PC-9 (cell line): ENCODE results near the gene COL8A2. TPM values are rescaled to one million over a fixed set of nuclear protein-coding genes. Genes with fewer than 3 reads are reported as not detected.

ENCODE experiments used
- BruUV-seq: library from RNA; stranded (reverse); fragments of 400-500 nt; replicated peaks from 2 replicates; lab custom pipeline; 2021; lab: Mats Ljungman, UMichigan
- CTCF ChIA-PET: fragments of 300-600 bp; sonication (Branson Sonifier 250); formaldehyde crosslinking; loops from one replicate; lab custom pipeline; 2022; ENCODE audit warnings: antibody characterized with exemption; lab: Charles Lee
- POLR2A ChIA-PET: fragments of 300-600 bp; sonication (Branson Sonifier 250); formaldehyde crosslinking; loops from one replicate; lab custom pipeline; 2022; ENCODE audit warnings: antibody characterized with exemption; ENCODE audit not compliant: unreplicated experiment; lab: Charles Lee
- DNase-seq, 2 experiments: peaks; one replicate each; pipeline versions ENCODE4 v3.0.0 to v3.0.0-alpha.2; 2015 to 2022; ENCODE audit warnings: mixed read lengths in 1 of 2
- H2AFZ ChIP-seq: fragments of 200-600 bp; sonication (generic); 2 replicates; pipeline ENCODE4 v1.8.1; 2017; ENCODE audit warnings: antibody characterized with exemption
- H3F3A ChIP-seq: fragments of 200-600 bp; sonication (generic); 2 replicates; pipeline ENCODE4 v1.8.1; 2017; ENCODE audit warnings: antibody characterized with exemption, mild to moderate bottlenecking, low read depth; ENCODE audit not compliant: insufficient read depth
- H3K27ac ChIP-seq: fragments of 200-600 bp; sonication (generic); 2 replicates; pipeline ENCODE4 v1.6.1; 2016; ENCODE audit warnings: mixed run types
- H3K27me3 ChIP-seq: fragments of 200-600 bp; sonication (generic); 2 replicates; pipeline ENCODE4 v1.6.1; 2016; ENCODE audit warnings: low read depth, mixed run types; ENCODE audit not compliant: insufficient read depth
- H3K36me3 ChIP-seq: fragments of 200-600 bp; sonication (generic); 2 replicates; pipeline ENCODE4 v1.6.1; 2016; ENCODE audit warnings: low read depth, mixed run types
- H3K4me1 ChIP-seq: fragments of 200-600 bp; sonication (generic); replicated peaks from 2 replicates; pipeline ENCODE4 v1.6.1; 2016; ENCODE audit warnings: mixed run types; ENCODE audit not compliant: insufficient read depth
- H3K4me2 ChIP-seq: fragments of 200-600 bp; sonication (generic); 2 replicates; pipeline ENCODE4 v1.6.1; 2017; ENCODE audit warnings: mixed run types
- H3K4me3 ChIP-seq: fragments of 200-600 bp; sonication (generic); 2 replicates; pipeline ENCODE4 v1.6.1; 2016; ENCODE audit warnings: mixed run types
- H3K79me2 ChIP-seq: fragments of 200-600 bp; sonication (generic); 2 replicates; pipeline ENCODE4 v1.6.1; 2017; ENCODE audit warnings: low read depth, mixed run types
- H3K9me2 ChIP-seq: fragments of 200-600 bp; sonication (generic); 2 replicates; pipeline ENCODE4 v1.8.1; 2017; ENCODE audit warnings: mild to moderate bottlenecking; ENCODE audit not compliant: insufficient read depth
- H3K9me3 ChIP-seq: fragments of 200-600 bp; sonication (generic); 2 replicates; pipeline ENCODE4 v1.8.1; 2016; ENCODE audit warnings: low read depth; ENCODE audit not compliant: insufficient read depth
- H4K20me1 ChIP-seq: fragments of 200-600 bp; sonication (generic); 2 replicates; pipeline ENCODE4 v1.8.1; 2017; ENCODE audit not compliant: insufficient read depth
- EZH2 ChIP-seq: fragments of 200-600 bp; sonication (generic); IDR thresholded peaks from 2 replicates; pipeline ENCODE4 v1.8.0; 2017; ENCODE audit warnings: antibody characterized with exemption, low read depth
- intact Hi-C: fragments of 100-400 bp; cut with micrococcal nuclease; formaldehyde crosslinking; loops from one replicate; pipeline ENCODE4 v1.10.0; 2022; ENCODE audit not compliant: unreplicated experiment
- total RNA-seq: library from RNA; stranded (reverse); gene quantifications from 2 replicates; pipeline ENCODE4 v1.2.3, GENCODE V29; 2021
- TF ChIP-seq, protein P1 (sequence below): fragments of 200-600 bp; sonication (generic); conservative IDR thresholded peaks from 2 replicates; pipeline ENCODE4 v1.6.1; 2017; ENCODE audit warnings: mixed run types, antibody characterized with exemption, mild to moderate bottlenecking, moderate library complexity

The COL8A2 gene
- total RNA-seq, 1 experiment from 2014 or later = 0.20 TPM

DNA sequence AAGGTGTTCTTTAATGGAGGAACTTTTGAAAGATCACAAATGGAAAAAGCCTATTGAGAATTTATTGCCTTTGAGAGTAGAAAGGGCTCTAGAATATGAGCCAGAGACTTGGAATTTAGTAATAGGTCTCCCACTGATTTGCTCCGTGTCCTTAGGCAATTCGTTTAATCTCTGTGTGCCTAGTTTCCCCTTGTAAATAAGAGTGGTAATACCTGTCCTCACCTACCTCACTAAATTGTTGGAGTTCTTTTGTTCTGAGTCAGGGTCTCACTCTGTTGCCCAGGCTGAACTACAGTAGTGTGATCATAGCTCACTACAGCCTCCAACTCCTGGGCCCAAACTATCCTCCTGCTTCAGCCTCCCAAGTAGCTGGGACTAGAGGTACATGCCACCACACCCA lies 56.2 kb downstream of the COL8A2 start:
- H3K9me2 ChIP-seq = no peaks in the 10 kb centered on the region
- no peaks in the 10 kb centered on the region for H3K36me3 ChIP-seq
- BruUV-seq = no TSS peak
- intact Hi-C loops = no loop called here
- H3F3A ChIP-seq = no peaks in the 10 kb centered on the region
- no peak overlapping the region for H3K4me3 ChIP-seq
- no peaks in the 10 kb centered on the region for H3K27me3 ChIP-seq
- H3K9me3 ChIP-seq = no peaks in the 10 kb centered on the region
- CTCF ChIA-PET = interaction anchor here (0.6 kb wide), 1 partner anchor 357 kb away, joined by 12 read pairs; no protein-coding TSS in a partner anchor
- DNase-seq = peak in 1 of 2 experiments; percentile 78
- H2AFZ ChIP-seq = no peak overlapping the region
- no peaks in the 10 kb centered on the region for H3K79me2 ChIP-seq
- H3K27ac ChIP-seq = peak overlapping the region; percentile 8; the same call in 1 of the 2 replicates
- no peak overlapping the region for H3K4me2 ChIP-seq
- POLR2A ChIA-PET = no interaction called here
- TF ChIP-seq, protein P1, sequence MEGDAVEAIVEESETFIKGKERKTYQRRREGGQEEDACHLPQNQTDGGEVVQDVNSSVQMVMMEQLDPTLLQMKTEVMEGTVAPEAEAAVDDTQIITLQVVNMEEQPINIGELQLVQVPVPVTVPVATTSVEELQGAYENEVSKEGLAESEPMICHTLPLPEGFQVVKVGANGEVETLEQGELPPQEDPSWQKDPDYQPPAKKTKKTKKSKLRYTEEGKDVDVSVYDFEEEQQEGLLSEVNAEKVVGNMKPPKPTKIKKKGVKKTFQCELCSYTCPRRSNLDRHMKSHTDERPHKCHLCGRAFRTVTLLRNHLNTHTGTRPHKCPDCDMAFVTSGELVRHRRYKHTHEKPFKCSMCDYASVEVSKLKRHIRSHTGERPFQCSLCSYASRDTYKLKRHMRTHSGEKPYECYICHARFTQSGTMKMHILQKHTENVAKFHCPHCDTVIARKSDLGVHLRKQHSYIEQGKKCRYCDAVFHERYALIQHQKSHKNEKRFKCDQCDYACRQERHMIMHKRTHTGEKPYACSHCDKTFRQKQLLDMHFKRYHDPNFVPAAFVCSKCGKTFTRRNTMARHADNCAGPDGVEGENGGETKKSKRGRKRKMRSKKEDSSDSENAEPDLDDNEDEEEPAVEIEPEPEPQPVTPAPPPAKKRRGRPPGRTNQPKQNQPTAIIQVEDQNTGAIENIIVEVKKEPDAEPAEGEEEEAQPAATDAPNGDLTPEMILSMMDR = no peak
- TF ChIP-seq EZH2 = no peak
- H3K4me1 ChIP-seq = peaks cover 9% of the 10 kb centered on the region; the same call in 1 of the 2 replicates
- H4K20me1 ChIP-seq = no peaks in the 10 kb centered on the region

DNA sequence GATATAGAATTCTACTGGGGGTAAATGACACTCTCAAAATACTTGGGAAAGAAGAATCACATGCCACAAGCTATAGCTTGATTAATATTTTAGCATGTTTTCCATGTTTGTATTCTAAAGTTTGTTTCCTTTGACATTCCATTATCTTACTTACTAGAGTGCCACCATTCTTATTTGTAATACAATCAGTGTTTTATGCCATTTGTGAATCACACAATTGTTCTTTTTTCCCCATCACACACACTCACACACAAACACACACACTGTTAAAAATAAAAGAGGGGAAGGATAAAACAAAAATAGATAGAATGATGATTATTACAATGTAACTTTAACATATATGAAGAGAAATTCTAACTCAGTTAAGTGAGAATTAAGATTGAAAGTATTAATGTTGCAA lies 57.2 kb downstream of the COL8A2 start:
- H3K79me2 ChIP-seq = no peaks in the 10 kb centered on the region
- intact Hi-C loops = no loop called here

DNA sequence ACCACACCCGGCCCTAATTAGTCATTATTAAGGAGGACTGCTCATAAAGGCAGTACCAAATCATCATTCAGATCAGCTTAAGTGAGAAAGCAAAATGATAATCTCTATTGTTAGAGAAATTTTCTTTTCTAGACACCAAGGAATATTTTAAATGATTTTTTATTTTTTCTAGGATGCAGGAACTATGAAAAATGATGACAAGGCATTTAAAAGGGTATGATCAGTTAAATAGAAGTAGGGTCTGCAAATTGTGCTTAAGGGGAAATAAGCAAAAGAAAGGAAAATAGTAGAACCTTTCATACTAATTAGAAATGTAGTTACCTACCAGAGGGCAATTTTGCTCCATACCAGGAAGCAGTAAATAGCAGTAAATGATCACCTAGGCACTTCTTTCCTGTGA lies 62.7 kb downstream of the COL8A2 start:
- no peak for DNase-seq
- POLR2A ChIA-PET = no interaction called here
- Histone ChIP-seq H3K4me2 (no peak overlapping the region), H4K20me1 (no peaks in the 10 kb centered on the region), H3K79me2 (no peaks in the 10 kb centered on the region), H3K4me1 (no peaks in the 10 kb centered on the region), H3K9me2 (no peaks in the 10 kb centered on the region), H3K9me3 (no peaks in the 10 kb centered on the region), H3K27me3 (no peaks in the 10 kb centered on the region), H3F3A (no peaks in the 10 kb centered on the region; the same call in 1 of the 2 replicates), H3K4me3 (no peak overlapping the region), H3K36me3 (no peaks in the 10 kb centered on the region), H2AFZ (no peak overlapping the region), H3K27ac (no peak overlapping the region)
- TF ChIP-seq, protein P1 = no peak
- no peak for TF ChIP-seq EZH2
- intact Hi-C loops = no loop called here
- CTCF ChIA-PET = no interaction called here
- BruUV-seq = no TSS peak

More for the DNA sequence above, 57.2 kb downstream of the COL8A2 start:
- Histone ChIP-seq H3K4me3 (no peak overlapping the region), H3K9me3 (no peaks in the 10 kb centered on the region), H4K20me1 (no peaks in the 10 kb centered on the region), H3K4me1 (peaks cover 9% of the 10 kb centered on the region; the same call in 1 of the 2 replicates), H3K4me2 (no peak overlapping the region), H3K27ac (no peak overlapping the region), H3K36me3 (no peaks in the 10 kb centered on the region), H2AFZ (no peak overlapping the region), H3F3A (no peaks in the 10 kb centered on the region), H3K9me2 (no peaks in the 10 kb centered on the region), H3K27me3 (no peaks in the 10 kb centered on the region)
- DNase-seq = no peak
- no peak for TF ChIP-seq EZH2
- TF ChIP-seq, protein P1 = no peak
- CTCF ChIA-PET = interaction anchor here (0.7 kb wide), 1 partner anchor 404 kb away, joined by 3 read pairs; no protein-coding TSS in a partner anchor
- POLR2A ChIA-PET = no interaction called here
- no TSS peak for BruUV-seq
